HG03108 (cell line): ENCODE data around the gene ALDH16A1.

ENCODE experiments used
- ATAC-seq: cut with Tn5 transposase; IDR thresholded peaks from one replicate; pipeline ENCODE4 v1.9.1; 2021; ENCODE audit warnings: moderate library complexity; ENCODE audit not compliant: unreplicated experiment

ALDH16A1 gene

GRCh38 chr19:49487277-49488045 lies 34.4 kb downstream of the ALDH16A1 start, which contains the start of gene RPL13A:
TSS of gene RPL13A (plus strand) at chr19:49487608. CDS start at chr19:49487630, 22 bp downstream.
- peak; percentile 83 for ATAC-seq

- ATAC-seq, result no peak
Observed at GRCh38 chr19:49488046-49488862, 35.2 kb downstream of the ALDH16A1 start.

DNA sequence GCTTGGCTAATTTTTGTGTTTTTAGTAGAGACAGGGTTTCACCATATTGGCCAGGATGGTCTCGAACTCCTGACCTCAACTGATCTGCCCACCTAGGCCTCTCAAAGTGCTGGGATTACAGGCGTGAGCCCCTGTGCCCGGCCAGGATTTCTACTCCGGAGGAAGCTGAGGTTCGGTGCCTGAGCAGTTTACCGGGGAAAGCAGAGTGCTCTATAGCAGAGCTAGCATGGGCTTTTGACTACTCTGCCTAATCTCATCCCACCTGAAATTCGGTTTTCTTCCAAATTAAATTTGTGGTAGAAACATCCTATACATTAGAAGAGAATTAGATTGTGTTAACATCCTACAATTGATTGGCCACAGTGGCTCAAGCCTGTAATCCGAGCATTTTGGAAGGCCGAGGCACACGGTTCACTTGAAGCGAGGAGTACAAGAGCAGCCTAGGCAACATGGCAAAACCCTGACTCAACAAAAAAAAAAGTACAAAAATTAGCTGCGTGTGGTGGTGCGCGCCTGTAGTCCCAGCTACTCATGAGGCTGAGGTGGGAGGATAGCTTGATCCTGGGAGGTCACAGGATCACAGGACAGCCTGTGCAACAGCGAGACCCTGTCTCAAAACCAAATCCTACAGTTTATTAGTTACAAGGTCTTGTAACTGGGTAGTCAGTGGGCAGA lies 36.0 kb downstream of the ALDH16A1 start:
- ATAC-seq, result no peak

DNA sequence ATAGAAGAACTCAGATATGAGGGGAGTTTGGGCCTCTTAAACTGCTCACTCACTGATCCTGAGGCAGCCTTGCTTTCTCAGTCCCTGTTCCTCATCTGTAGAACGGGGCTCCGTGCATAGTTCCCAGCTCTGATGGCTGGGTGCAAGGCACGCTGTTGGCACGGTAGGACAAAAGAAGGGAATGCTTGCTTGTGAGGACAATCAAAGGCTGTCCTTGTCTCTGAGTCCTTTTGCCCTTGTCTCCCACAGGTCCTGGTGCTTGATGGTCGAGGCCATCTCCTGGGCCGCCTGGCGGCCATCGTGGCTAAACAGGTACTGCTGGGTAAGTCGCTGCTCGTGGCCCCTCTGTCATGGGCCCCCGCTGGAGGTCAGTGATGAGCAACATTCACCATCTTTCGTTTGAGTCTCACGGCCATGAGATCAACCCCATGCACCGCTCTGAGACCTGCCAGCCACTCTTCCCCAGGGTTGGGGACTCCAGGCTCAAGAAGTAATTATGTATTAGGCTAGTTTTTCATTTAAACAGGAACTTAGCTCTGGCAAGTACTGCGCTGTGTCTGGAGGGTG lies 36.7 kb downstream of the ALDH16A1 start:
- ATAC-seq, result no peak

- no peak for ATAC-seq
Observed at GRCh38 chr19:49490287-49491029, 37.4 kb downstream of the ALDH16A1 start.

DNA sequence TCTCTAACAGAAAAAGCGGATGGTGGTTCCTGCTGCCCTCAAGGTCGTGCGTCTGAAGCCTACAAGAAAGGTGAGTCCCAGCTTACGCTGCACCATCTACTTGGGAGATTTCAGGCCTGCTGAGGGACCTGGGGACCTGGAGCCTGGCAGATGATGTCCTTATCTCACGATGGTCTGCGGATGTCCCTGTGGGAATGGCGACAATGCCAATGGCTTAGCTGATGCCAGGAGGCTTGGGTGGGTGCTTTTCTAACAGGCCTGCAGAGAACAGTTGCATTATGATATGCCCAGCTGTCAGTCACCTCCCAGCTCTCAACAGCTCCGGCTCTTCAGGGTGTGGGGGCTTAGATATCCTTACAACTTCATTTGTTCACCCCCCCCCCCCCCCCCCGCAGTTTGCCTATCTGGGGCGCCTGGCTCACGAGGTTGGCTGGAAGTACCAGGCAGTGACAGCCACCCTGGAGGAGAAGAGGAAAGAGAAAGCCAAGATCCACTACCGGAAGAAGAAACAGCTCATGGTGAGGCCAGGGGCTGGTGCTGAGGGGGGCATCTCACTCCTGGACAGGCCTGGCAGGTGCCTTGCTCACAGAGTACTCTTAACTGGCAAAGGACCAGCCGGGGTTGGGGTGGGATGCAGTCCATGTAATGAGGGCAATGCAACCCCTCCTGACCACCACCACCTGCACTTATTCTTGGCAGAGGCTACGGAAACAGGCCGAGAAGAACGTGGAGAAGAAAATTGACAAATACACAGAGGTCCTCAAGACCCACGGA lies 38.2 kb downstream of the ALDH16A1 start:
- ATAC-seq, result no peak

- ATAC-seq, result no peak
Observed at GRCh38 chr19:49491804-49492572, 39.0 kb downstream of the ALDH16A1 start.

GRCh38 chr19:49492573-49493405 lies 39.8 kb downstream of the ALDH16A1 start:
- ATAC-seq, result no peak

DNA sequence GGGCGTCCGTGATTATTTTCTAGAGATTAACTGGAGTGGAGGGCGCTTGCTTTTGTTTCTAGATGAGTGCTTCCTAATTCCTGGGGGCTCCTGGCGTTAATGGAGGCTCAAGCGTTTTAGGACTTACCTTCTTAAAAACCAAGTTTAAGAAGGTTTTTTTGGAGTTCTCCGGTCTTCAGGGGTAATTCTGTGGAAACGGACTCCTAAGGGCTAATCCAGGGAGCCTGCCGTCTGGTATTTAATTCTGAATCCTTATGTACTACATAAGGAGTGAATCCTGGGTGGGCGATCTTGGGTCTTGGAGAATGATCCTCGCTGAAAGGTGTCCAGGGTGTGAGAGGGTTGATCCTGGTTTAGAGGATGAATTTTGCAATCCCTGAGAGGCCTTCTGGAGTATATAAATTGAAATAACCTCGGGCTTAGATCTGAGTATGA lies 43.6 kb downstream of the ALDH16A1 start:
- no peak for ATAC-seq

DNA sequence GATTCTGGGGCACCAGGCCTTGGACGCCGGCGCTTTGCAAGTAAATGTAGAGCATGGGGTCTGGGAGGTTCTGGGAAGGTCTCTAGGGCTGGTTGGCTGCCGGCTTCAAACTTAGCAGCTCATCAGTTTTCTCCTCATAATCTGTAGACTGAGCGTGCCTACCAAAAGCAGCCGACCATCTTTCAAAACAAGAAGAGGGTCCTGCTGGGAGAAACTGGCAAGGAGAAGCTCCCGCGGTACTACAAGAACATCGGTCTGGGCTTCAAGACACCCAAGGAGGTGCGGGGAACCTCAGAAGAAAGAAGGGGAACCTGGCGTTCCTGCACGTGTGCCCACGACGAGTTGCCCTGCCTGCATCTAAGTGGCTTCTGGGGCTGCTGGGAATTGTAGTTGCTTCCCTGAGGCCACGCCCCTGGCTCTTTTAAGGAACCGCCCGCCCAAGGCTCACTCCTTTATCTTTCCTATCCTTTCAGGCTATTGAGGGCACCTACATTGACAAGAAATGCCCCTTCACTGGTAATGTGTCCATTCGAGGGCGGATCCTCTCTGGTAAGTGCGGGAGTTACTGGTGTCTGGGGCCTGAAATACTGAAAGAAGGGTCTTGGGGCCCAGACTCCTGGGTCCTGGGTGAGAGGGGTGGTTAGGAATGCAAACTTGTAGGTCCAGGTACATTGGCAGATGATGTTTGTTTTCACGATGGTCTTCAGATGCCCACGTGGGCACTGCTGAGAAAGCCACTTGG lies 44.2 kb downstream of the ALDH16A1 start:
- ATAC-seq, result no peak

DNA sequence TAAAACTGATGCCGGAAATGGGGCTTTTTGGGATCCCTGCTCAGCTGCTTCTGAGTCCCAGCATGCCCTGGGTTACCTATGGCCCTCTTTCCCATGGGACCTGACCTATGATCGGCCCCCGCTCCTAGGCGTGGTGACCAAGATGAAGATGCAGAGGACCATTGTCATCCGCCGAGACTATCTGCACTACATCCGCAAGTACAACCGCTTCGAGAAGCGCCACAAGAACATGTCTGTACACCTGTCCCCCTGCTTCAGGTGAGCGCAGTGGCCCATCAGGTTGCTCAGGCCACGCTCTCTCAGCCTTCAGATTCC lies 44.7 kb downstream of the ALDH16A1 start:
- no peak for ATAC-seq

GRCh38 chr19:49498475-49498874 lies 45.5 kb downstream of the ALDH16A1 start:
- ATAC-seq, result no peak

DNA sequence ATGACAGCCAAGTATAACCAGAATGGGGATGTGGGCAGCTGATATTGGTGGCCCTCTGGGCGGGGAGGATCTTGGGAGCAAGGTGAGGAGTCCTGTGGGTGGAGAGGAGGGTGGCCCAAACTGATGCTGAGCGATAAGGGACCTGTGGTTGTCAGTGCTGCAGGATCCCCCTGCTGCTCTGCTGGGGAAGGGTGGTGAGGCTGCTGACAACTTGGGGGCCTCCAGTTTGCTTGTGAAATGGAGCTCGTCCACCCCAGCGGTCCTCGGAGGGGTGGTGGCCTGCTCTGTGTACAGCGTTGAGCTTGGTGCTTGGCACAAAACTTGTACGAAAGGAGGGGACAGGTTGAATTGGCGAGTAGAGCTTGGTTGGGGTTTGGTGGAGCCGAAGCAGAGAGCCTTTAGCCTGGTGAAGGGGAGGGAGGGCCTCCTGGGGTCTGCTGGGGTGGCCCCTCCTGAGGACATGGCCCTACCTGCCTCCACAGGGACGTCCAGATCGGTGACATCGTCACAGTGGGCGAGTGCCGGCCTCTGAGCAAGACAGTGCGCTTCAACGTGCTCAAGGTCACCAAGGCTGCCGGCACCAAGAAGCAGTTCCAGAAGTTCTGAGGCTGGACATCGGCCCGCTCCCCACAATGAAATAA lies 46.1 kb downstream of the ALDH16A1 start:
- no peak for ATAC-seq

GRCh38 chr19:49502866-49503581 lies 50.0 kb downstream of the ALDH16A1 start:
- no peak for ATAC-seq

DNA sequence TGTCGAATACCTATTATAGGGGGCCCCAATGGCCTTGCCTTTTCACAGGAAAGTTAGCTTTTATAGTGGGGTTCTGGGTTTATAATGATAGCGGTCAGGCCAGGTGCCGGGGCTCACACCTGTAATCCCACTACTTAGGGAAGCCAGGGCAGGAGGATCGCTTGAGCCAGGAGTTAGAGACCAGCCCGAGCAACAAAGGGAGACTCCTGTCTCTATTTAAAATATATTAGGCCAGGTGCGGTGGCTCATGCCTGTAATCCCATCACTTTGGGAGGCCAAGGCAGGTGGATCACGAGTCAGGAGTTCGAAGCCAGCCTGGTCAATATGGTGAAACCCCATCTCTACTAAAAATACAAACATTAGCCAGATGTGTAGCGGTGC lies 50.5 kb downstream of the ALDH16A1 start:
- no peak for ATAC-seq

DNA sequence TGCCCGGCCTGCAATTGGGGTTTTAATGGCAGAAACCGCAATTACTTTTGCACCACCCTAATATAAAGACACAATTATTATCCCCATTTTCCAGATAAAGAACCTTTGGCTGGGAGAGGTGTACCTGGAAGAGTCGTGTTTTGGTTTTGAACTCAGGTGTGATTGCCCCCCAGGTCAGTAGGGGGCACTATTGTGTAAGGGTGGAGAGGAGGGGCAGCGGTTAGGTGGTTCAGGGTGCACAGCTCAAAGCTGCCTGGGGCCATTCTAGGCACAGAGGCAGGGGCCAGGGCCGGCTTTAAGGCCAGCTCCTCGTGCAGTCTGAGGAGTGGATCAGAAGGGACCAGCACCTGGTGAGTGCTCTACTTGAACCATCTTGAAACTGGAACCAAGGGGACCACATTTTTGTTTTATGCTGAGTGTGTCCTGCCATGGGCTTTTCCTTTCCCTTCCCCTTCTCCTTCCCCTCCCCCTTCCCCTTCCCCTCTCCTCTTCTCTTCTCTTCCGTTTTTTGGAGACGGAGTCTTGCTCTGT lies 53.6 kb downstream of the ALDH16A1 start:
- no peak for ATAC-seq
